ENCODE data around the gene SND1.
"Not testable (repeated sequence)": the region's sequence is repeated elsewhere in the genome, so short reads cannot be mapped to it uniquely, and the experiment has no call there.

The SND1 gene

DNA sequence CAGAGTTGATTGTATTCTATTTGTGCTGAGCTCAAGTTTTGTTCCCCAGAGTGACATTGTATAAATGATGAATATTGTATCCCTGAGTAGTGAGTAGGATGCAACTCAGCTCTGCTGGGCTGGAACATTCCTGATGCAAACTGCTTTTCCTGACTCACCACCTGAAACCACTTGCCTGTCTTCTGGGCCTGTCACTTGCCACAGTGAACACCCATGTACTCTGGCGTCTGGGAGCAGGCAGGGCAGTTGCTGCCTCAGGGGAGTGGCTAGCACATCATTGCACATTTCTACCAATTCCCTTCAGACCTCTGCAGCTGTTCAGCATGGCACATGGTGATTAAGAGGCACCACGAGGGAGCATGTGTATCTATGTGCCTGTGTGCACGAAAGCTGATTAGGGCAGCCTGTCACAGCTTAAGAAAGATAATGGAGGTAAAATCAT lies 157.3 kb downstream of the SND1 start:
- peak; percentile 99 for DNase-seq

DNA sequence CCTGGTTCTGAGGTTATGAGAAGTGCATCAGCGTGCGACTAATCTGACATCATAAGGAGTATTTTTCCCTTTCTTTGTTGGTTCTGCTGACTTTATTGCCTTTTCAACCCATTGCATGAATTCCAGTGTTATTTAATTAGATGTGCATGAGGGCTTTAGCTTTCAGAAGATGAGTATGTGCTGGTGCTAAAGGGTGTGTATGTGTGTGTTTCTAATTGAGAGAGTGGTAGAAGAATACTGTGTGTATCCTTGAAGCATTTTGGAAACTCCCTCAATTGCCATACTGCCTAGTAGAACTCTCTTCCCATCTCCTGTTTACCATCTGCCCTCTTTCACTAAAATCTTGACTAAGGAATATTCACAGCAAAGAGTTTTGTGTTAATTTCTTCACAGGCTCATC lies 158.1 kb downstream of the SND1 start:
- DNase-seq, result peak; percentile 66

DNA sequence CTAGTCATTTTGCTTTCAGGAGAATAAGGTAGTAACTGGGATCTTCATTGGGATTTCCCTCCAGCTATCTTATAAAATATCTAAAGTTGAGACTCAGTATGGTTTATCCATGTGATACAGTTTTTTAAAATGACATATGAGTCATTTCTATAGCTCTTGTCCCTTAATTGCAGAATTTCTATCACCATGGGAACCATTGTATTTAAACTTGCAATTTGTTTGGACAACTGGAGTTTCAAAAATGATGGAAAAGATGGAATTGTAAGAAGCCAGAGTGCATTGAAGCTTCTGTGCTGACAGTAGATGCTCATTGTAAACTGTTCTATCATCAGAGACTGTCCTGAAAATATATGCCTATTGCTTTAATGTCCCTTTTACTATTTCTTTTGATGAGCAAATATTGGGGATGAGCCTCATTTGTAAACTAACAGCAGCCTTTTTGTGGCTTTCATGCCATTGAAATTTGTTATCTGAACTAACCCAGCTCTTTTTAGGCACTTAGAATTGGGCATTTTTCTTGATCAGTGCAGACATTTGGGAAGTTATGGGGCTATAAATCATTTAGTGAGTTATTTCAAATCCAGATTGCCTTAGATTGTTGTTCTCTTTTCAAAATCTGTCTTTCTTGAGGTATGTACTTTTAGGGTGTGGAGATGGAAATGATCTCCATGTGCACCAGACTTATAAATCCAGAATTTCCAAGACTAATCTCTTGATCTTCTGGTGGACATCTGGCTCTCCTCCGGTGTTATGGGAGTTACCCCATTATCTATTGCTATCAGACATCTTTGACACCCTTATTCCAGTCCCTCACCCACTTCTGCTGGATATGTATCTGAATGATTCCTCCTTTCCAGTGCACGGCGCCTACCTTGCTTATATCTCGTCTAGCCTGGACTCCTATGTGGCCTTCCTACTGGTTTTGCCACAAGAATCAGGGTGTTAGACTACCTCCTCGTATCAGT lies 159.0 kb downstream of the SND1 start:
- peak; percentile 81 for DNase-seq

DNA sequence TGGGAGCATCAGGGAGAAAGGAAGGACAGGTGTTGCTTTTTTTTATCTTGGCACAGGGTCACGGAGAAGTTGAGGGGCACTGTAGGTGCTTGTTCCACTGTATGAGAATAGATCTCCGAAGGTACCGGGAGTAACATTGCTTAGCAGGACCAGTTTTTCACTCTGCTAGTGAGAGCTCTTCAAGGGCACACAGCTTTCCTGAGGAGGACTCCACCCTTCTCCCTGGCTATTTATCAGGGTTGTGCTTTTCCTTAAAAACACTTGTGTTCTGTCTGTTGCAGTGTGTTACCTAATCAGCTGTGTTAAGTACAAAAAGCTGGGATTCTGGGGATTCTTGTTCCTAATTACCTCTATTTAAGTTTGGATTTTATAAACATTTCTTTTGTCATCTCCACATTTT lies 160.5 kb downstream of the SND1 start:
- DNase-seq, result no peak

DNA sequence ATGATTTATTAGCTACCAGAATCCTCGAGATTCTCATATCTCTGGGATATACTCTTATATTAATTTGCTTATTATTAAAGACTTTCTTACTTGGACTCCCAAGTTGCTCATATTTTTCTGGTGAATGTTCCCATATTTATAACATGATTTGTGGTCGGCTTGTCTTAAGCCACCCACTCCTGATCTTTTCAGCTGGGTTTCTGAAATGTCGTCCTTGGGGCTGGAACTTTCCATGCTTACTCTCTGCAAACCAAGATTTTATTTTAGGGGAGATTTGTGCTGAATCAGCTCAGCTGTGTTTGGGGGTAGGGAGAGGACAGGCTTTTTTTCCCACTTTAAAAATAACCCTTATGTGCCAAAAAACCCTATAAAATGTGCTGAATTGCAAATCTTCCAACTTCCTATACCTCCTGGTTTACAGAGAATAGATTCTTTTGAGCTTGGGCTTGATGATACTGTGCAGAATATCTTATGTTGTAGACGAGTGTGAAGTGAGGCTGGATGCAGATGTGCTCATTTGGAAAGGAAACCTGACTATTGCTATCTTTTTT lies 162.1 kb downstream of the SND1 start:
- DNase-seq, result no peak

DNA sequence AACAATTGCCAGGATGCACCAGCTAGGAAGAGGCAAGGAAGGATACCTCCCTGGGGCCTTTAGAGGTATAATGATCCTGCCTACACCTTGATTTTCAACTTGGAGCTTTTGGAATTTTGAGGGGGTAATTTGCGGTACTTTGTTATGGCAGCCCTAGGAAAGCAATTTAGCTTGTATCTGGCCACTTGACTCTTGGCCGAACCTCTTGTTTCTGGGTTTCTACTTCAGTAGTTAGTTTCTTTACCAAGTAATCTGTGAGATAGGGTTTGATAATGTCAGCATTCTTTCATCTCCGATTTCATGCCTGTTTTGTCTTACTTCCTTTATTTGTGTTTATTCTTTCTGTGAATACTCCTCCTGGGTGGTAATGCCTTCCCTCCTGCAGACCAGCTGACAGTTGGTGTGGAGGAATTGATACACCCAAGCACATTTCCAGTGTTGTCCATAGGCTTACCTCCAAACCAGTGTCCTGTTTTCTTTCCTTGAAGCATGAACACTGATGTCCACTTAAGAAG lies 163.7 kb downstream of the SND1 start:
- DNase-seq, result no peak

DNA sequence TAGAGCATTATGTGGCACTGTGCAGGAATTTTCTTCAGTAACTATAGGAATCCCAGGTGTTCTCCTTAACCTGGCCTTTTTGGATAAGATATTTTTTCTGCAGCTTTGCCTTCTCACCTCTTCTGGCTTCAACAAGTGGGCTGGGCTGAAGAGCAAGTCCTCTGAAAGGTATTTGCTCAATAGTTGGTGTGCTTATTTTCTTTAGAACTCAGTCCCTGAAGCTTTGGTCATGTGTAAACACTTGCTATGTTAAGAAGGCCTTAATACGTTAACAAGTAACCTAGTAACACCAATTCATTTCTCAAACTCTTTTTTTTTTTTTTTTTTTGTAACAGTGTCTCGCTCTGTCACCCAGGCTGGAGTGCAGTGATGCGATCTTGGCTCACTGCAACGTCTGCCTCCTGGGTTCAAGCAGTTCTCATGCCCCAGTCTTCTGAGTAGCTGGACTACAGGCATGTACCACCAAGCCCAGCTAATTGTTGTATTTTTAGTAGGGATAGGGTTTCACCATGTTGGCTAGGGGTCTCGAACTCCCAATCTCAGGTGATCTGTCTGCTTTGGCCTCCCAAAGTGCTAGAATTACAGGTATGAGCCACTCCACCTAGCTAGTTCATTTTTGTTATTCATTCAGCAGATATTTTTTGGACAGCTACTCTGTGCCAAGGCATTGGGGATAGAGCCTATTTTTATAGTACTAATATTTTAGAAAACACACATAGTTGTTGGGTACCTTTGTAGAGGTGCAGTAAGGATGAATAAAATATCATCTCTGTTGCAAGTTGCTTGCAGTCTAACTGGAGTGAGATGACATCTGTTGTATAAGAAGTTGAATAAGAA lies 164.6 kb downstream of the SND1 start:
- DNase-seq, result no peak

DNA sequence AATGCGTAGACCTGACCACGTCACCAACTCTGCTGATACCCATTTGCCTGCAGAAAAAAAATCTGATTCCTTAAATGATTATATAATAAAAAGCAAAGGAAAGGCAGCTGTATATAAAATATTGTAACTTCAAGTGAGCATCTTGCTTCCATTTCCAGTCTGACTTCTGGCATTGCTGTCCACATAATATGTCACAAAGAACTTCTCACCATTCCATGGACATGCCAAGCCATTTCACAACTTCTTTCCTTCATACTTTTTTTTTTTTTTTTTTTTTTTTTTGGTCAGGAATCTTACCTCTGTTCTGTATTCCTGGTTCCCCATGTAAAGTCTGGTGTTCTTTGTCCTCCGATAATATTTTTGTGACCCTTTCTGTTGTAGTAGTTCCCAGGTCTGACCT lies 165.5 kb downstream of the SND1 start:
- DNase-seq, result no peak

DNA sequence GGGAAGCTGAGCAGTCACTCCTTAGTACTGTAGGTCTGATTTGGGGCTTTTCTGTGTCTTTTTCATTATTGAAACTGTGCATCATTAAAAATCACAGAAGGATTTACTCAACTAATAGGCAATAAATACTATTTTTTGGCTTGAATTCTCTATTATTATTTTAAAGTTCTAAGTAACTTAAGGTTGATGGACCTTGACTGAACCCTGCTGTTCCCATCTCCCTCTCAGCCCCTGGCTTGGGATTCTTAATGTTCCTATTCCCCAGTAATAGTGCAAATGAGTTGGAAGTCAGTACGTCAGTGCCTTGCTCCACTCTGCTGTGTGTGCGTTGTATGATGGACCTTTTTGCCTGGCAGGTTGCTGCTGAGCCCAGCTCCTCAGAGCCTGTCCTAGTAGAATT lies 166.3 kb downstream of the SND1 start:
- DNase-seq, result no peak

DNA sequence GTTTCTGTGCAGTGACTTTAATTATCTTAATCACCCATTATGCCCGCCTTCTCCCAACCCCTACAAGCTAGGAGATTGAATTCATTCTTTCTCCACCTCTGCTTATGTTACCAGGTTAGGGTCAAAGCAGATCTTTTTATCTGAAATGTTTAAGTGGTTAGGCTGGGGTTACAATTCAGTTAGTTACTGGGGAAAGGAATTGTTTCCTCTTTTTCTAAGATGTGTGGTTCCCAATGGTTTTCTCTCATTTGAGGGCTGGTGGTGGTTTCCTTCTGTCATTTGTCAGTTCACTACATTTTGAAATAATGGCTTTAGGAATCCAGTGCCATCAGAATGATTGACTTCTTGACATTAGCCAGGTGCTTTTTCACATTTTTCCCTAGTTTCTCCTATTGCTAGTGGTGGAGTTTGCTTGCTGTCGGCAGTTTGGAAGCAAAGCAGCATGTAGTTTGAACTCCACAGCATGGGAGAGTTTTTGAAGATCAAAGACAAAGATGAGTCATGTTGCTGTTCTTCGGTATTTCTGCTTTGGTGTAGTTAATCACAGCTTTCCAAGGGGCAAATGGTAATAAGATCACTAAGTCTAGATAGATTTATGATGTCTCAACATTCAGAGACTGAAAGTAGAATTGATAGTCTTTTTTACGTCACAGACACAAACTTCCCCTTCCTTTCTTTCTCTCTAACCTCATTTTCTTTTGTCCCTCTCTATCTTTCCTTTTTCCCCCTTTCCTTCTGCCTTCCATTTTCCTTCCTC lies 168.2 kb downstream of the SND1 start:
- DNase-seq, result peak; percentile 24

DNA sequence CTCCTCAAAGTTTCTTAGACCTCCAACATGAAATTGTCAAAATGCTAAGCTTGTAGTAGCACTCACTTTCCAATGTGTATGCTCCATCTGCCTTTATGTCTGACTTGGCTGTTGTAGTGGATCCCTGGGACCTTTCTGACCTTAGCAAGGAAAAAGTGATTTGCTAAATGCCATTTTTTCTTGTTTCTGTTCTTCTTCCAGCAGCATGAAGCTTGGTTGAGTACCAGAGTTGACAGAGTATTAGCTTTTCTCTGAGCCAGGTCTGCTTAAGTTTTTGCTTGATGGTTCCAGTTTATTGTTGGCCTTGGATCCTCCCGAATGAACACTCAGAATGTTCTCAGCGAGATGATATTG lies 168.7 kb downstream of the SND1 start:
- DNase-seq, result no peak

DNA sequence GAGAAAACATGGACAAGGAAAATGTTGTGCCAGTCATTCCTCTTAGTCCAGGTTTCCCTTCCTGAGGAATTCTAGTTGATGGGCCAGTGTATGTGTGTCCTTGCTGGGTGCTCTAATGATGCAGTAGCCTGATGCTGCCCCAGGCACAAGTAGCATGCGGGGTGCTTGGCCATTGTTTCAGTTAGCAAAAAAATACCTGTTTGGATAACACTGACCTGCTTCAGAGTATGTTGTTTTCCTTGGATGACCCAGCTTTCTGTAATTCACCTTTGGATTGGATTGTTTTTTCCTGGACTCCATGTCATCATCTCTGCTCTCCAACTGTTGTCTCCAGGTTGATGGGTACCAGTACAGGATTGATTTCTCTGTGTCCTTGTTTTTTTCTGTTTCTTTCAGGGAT lies 169.2 kb downstream of the SND1 start:
- DNase-seq, result no peak

DNA sequence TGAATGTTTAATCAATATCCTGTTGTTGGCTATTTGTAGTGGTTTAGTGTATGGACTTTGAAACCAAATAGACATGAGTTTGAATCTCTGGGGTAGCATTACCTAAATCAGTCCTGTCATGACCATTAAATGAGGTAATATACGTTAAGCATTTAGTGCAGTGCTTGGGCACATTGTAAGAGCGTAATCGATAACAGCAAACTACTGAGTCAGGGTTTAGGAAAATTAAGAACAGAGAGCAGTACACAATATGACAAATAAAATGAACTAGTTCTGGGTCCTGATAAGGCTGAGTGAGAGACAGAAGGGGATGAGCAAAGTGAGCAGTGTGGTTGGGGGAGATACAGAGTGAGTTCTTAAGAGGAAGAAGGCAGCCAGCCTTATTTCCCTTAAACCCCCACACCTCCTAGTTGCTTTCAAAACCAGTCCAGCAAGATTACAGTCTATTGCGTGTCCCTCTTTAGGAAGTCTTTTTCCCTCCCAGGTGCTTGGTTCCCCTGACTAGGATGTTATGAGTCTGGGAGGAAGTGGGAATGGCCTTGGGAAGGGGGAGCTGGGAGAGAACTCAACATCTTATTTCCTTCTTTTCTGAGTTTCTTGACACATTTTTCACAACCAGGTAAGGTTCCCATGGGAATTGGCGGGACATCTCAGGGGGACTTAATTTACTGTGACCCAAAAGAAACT lies 171.0 kb downstream of the SND1 start:
- no peak for DNase-seq

DNA sequence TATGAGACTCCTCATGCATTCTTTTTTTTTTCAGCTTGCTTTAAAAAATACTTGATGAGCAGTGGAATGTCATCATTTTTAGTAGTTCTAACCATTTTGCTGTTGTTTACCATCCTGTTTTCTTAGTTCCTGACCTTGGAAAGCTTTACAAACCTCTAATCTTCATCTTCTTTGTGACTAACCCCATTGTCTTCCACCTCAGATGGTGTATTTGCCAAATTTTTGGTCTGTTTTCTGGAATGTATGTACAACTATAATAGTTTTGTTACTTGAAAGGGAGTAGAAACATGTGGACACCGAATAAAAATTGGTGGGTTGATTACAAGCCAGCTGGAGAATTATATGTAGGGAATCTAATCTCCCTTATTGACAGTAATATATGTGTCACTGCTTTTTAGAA lies 172.7 kb downstream of the SND1 start:
- DNase-seq, result no peak

DNA sequence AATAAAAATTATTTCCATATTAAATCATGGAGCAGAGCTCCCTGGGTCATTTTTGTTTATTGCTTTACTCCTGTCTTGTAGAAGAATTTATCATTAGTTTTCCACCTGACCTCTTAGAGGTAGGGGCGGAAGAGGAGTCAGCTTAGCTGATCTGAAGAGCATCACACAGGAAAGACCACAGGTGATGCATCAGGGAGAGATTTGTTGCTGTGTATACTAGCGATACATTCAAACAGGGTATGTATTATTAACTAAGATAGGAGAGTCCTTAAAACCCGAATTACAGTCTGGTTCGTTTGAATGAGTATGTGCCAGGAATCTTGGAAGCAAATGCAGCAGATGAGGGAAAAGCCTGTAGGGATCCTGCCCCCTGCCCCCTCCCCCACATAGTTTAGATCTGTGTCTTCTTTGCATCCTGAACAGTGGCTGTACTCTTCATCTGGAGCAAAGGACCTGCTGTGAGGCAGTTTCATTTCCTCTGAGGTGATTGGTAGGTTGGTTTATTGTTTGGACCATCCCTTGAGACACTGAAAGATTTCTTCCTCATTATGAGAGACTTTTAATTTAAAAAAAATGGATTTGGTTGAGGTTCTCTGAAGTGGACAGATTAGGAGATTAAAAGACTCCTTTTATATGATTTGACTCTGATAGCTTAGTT lies 177.0 kb downstream of the SND1 start:
- DNase-seq, result no peak

DNA sequence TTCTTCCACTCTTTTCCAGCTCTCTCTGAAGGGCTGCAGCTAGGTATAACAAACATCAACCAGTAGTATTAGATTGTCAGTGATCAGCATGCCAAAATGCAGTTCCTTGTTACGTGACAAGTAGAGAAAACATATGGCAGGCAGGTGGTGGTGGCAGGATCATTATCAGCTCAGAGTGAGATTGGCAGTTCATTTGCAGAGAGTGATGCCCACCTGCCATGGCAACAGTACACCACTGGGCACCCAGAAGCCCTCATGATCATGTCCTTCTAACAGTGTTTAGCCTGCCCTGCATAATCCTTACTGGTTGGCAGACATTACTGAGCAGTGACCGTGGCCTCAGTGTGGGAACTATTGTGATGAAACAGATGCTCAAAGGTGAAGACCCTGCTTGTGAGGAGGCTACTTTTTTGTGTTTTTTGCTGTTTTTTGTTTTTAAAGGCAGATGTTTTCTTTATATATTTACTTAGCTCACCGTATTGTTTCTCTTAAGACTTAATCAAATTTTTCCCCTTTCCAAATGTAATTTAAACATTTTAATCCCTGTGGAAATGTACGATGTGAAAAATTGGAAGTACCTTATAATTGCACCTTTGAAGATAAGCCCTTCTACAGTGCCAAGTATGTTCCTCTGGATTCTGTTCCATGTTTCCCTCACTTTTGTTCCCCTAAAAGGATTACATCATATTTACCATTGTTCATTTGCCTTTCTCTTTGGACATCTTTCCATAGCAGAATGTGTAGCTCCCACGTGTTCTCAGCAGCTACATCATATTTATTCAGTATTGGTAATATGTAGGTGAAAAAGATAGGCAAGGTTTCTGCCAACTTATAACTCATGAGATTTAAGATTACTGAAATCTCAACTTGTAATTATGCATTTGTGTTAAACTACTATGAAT lies 179.6 kb downstream of the SND1 start:
- DNase-seq, result peak; percentile 36

DNA sequence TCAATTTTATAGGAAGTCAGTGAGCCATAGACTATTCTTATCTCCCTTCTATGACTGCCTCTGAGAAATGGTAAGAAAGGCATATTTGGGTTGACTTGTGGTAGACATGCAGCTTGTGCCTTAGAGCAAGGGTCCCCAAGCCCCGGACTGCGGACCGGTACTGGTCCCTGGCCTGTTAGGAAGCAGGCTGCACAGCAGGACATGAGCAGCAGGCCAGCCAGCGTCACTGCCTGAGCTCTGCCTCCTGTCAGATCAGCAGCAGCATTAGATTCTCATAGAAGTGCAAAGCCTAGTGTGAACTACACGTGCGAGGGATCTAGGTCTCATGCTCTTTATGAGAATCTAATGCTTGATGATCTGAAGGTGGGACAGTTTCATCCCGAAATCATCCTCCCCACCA lies 180.6 kb downstream of the SND1 start:
- DNase-seq, result no peak

DNA sequence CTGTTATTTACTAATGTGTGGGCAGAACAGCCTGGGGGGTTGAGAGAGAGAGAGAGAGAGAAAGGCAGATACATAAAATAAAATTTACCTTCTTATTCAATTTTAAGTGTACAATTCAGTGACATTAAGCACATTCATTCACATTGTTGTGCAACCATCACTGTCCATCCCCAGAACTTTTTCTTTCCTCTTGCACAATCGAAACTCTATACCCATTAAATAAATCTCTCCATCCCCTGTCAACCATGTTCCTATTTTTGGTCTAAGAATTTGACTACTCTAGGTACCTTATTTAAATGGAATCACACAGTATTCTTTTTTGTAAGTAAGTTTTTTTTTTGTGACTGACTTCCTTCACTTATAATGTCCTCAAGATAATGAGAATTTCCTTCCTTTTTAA lies 181.6 kb downstream of the SND1 start:
- no peak for DNase-seq

DNA sequence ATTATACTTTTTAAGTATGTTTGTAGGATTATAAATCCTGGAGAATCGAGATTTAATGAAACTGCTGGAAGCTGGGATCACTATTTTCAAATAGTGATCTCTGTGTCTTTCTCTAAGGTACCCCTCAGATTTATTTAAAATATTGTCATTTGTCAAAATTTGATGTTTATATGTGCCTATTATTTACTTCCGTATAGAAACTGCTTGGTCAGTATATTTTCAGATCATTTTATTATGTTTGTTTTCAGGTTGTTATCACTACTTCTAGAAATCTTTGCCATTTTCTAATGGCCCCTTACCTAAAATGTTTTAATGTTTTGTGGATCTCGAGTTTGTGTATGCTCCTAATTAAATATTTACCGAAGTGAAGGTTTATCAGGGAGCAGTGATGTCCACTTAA lies 183.7 kb downstream of the SND1 start:
- DNase-seq, result no peak

DNA sequence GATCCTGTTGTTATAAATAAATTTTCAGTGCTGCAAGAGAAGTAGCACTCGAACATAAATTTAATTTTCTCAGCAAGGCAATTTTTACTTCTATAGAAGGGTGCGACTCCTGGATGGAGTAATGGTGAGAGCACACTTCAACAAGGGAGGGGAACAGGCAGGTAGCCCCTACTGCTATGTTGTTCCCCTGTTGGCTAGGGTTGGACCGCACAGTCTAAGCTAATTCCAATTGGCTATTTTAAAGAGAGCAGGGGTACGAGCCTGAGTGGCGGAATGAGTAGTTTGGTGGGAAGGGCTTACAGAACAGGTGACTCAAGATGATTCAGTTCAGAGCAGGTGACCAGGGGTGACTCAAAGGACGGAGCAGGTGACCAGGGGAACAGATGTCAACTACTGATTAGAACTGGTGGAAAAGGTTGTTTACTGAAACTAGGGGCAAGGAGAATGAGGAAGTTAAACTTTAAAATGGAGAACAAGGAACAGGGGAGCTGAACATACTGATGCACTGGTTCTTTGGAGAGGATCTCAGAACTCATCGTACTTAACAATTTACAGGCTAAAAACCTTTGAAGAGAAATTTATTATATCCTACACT lies 185.9 kb downstream of the SND1 start:
- DNase-seq, result not testable (repeated sequence)

Data from NCI-H82 (cell line).